Body of pancreas (tissue), 4 donors: Measurements from ENCODE around the gene ARL8B.

Source experiments
- CTCF ChIP-seq, 7 experiments: fragments of 450-650 bp in 4 of 7; fragments of 200-600 bp in 3 of 7; sonication (generic) in 3 of 7; IDR thresholded peaks; one replicate each; pipeline ENCODE4 v1.5.1; 2016 to 2019; ENCODE audit warnings: antibody characterized with exemption in 7 of 7
- POLR2A ChIP-seq, 3 donors: fragments of 450-650 bp; IDR thresholded peaks; one replicate each; pipeline ENCODE4 v1.6.1; 2016; ENCODE audit warnings: antibody characterized with exemption in 3 of 3, mild to moderate bottlenecking in 2 of 3

DNA sequence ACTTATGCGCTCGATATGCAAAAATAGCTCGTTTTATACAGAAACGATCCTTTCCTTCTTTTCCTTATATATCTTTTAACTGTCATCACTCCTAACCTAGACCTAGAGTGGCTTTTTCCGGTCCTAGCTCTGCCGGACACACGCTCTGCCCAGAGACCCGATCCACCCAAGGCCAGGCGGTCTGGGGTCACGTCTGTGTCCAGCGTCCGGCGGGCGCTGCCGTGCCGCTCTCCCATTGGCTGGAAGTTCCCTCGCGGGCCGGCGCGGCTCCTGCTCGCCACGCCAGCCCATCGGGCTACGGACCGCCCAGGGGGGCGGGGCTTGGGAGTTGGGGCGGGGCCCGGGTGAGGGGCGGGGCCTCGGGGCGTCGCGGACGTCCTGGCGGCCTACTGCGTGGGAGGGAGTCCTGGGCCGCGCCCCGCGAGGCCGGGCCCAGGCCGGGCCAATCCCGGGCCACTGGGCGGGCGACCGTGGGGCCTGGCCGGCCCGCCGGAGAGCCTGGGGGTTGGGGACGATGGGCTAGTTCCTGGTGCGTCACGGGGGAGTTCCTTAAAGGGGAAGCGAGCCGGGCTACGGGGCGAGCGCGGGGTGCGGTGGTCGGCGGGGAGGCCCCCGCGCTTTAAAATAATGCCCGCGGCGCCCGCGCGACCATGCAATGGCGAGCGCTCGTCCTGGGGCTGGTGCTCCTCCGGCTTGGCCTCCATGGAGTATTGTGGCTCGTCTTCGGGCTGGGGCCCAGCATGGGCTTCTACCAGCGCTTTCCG lies 65.2 kb downstream of the ARL8B start, which contains the start of gene EDEM1:
- TF ChIP-seq CTCF (IDR thresholded peaks at IDR 0.05) (no peak), POLR2A (IDR thresholded peaks at IDR 0.05) (peak; percentile 82 to 87 (median 86))
